GM23338 (cell line): Measurements from ENCODE around the gene TMEM50A. TPM values are rescaled to one million over a fixed set of nuclear protein-coding genes. Genes with fewer than 3 reads are reported as not detected.
"Not testable (repeated sequence)": the region's sequence is repeated elsewhere in the genome, so short reads cannot be mapped to it uniquely, and the experiment has no call there.

Experiments used
- ATAC-seq: fragments of 200-7000 bp; cut with Tn5 transposase; 3 replicates; pipeline ENCODE4 v1.9.1; 2020
- DNase-seq: peaks from one replicate; pipeline ENCODE4 v3.0.0-alpha.2; 2015; ENCODE audit warnings: low spot score
- H2AFZ ChIP-seq: fragments of 200-600 bp; sonication (generic); 2 replicates; pipeline ENCODE4 v1.8.0; 2016; ENCODE audit warnings: antibody characterized with exemption, mild to moderate bottlenecking, moderate library complexity
- H3F3A ChIP-seq: fragments of 200-600 bp; sonication (generic); replicated peaks from 2 replicates; pipeline ENCODE4 v1.8.0; 2017; ENCODE audit warnings: antibody characterized with exemption, mixed run types, low read depth
- H3K27ac ChIP-seq: fragments of 200-600 bp; sonication (generic); 2 replicates; pipeline ENCODE4 v1.6.1; 2016; ENCODE audit warnings: low read depth
- H3K27me3 ChIP-seq: fragments of 200-600 bp; sonication (generic); 2 replicates; pipeline ENCODE4 v1.8.0; 2016; ENCODE audit warnings: mild to moderate bottlenecking, mixed run types, moderate library complexity; ENCODE audit not compliant: insufficient read depth
- H3K36me3 ChIP-seq: fragments of 200-600 bp; sonication (generic); 2 replicates; pipeline ENCODE4 v1.8.0; 2016; ENCODE audit warnings: mild to moderate bottlenecking; ENCODE audit not compliant: insufficient read depth
- H3K4me1 ChIP-seq: fragments of 200-600 bp; sonication (generic); 2 replicates; pipeline ENCODE4 v1.8.0; 2016; ENCODE audit warnings: mild to moderate bottlenecking, moderate library complexity; ENCODE audit not compliant: insufficient read depth
- H3K4me2 ChIP-seq: fragments of 200-600 bp; sonication (generic); 2 replicates; pipeline ENCODE4 v1.7.1; 2017; ENCODE audit warnings: mixed run types
- H3K4me3 ChIP-seq: fragments of 200-600 bp; sonication (generic); 2 replicates; pipeline ENCODE4 v1.6.1; 2016; ENCODE audit warnings: mixed run types
- H3K79me2 ChIP-seq: fragments of 200-600 bp; sonication (generic); replicated peaks from 2 replicates; pipeline ENCODE4 v1.8.0; 2017; ENCODE audit warnings: mild to moderate bottlenecking; ENCODE audit not compliant: insufficient read depth
- H3K9me2 ChIP-seq: fragments of 200-600 bp; sonication (generic); 2 replicates; pipeline ENCODE4 v1.8.0; 2017; ENCODE audit not compliant: insufficient read depth
- H4K20me1 ChIP-seq: fragments of 200-600 bp; sonication (generic); replicated peaks from 2 replicates; pipeline ENCODE4 v1.8.0; 2017; ENCODE audit warnings: mild to moderate bottlenecking; ENCODE audit not compliant: insufficient read depth
- H3K27ac Mint-ChIP-seq: 2 replicates; pipeline ENCODE4 v1.8.0; 2020; ENCODE audit warnings: inconsistent platforms, mild to moderate bottlenecking, moderate library complexity, mixed read lengths
- H3K27me3 Mint-ChIP-seq: 3 replicates; pipeline ENCODE4 v1.8.0; 2022; ENCODE audit warnings: low read depth, mild to moderate bottlenecking, moderate library complexity, mixed read lengths, inconsistent platforms; ENCODE audit not compliant: insufficient read depth, poor library complexity
- H3K36me3 Mint-ChIP-seq: 3 replicates; pipeline ENCODE4 v1.8.0; 2021; ENCODE audit warnings: low read depth, mild to moderate bottlenecking, inconsistent platforms, moderate library complexity, mixed read lengths
- H3K4me1 Mint-ChIP-seq: 3 replicates; pipeline ENCODE4 v1.8.0; 2020; ENCODE audit warnings: mild to moderate bottlenecking, inconsistent platforms, mixed read lengths
- H3K4me3 Mint-ChIP-seq: 3 replicates; pipeline ENCODE4 v1.8.0; 2021; ENCODE audit warnings: moderate library complexity, mild to moderate bottlenecking, inconsistent platforms, mixed read lengths
- H3K9me3 Mint-ChIP-seq: 3 replicates; pipeline ENCODE4 v1.8.0; 2020; ENCODE audit warnings: moderate library complexity, mild to moderate bottlenecking, inconsistent platforms, mixed read lengths
- polyA plus RNA-seq: library from polyadenylated mRNA; unstranded; fragments of >200 nt; fragmentation: Nextera tagmentation; extraction: Ambion mirVana; gene quantifications from 2 replicates; pipeline ENCODE4 v1.2.1, GENCODE V29; 2016
- total RNA-seq: library from RNA; depleted of rRNA; stranded (reverse); fragments of >200 nt; shearing (Covaris generic); gene quantifications from 2 replicates; pipeline ENCODE4 v1.2.3, GENCODE V29; 2014

The TMEM50A gene
- total and polyA plus RNA-seq, 2 experiments from 2014 or later = 71.4 to 181 TPM

DNA sequence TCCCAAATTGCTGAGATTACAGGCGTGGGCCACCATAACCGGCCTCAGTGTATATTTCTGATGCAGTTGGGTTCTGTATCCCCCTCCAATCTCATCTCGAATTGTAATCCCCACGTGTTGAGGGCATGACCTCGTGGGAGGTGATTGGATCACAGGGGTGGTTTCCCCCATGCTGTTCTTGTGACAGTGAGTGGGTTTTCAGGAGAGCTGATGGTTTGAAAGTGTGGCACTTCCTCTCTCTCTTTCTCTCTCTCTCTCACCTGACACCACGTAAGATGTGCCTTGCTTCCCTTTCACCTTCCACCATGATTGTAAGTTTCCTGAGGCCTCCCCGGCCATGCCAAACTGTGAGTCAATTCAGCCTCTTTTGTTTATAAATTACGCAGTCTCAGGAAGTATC, 41.6 kb upstream of the TMEM50A start:
- H3K27ac Mint-ChIP-seq, H3K9me3 Mint-ChIP-seq, H3F3A ChIP-seq, H3K36me3 Mint-ChIP-seq, H3K4me1 Mint-ChIP-seq, H3K4me3 ChIP-seq, H2AFZ ChIP-seq, H3K4me1 ChIP-seq, H3K27ac ChIP-seq, H4K20me1 ChIP-seq, H3K79me2 ChIP-seq, H3K4me3 Mint-ChIP-seq, H3K4me2 ChIP-seq, H3K9me2 ChIP-seq, DNase-seq, ATAC-seq, H3K36me3 ChIP-seq, H3K27me3 ChIP-seq, H3K27me3 Mint-ChIP-seq: not testable (repeated sequence)

DNA sequence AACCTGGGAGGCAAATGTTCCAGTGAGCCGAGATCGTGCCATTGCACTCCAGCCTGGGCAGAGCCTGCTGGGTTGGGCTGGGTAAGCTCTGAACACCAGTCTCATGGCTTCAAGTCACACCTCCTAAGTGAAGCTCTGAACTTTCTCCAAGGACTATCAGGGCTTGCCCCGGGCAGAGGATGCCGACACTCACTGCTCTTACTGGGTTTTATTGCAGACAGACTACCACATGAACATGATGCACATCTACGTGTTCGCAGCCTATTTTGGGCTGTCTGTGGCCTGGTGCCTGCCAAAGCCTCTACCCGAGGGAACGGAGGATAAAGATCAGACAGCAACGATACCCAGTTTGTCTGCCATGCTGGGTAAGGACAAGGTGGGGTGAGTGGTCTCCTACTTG, 37.4 kb upstream of the TMEM50A start:
- not testable (repeated sequence) for H2AFZ ChIP-seq, H3K27me3 ChIP-seq, H4K20me1 ChIP-seq, H3K4me2 ChIP-seq, H3K27me3 Mint-ChIP-seq, H3K4me1 ChIP-seq, H3K4me1 Mint-ChIP-seq, H3K27ac ChIP-seq, H3K79me2 ChIP-seq, H3F3A ChIP-seq, H3K4me3 ChIP-seq, H3K36me3 ChIP-seq, H3K9me2 ChIP-seq, H3K27ac Mint-ChIP-seq, ATAC-seq, H3K36me3 Mint-ChIP-seq, H3K9me3 Mint-ChIP-seq, H3K4me3 Mint-ChIP-seq, DNase-seq

- not testable (repeated sequence) for H4K20me1 ChIP-seq, H3K4me2 ChIP-seq, H3F3A ChIP-seq, H3K4me1 ChIP-seq, H3K27me3 ChIP-seq, H3K4me3 Mint-ChIP-seq, H3K27ac ChIP-seq, H3K27me3 Mint-ChIP-seq, H3K9me3 Mint-ChIP-seq, ATAC-seq, DNase-seq, H3K4me3 ChIP-seq, H2AFZ ChIP-seq, H3K36me3 ChIP-seq, H3K27ac Mint-ChIP-seq, H3K9me2 ChIP-seq, H3K4me1 Mint-ChIP-seq, H3K79me2 ChIP-seq, H3K36me3 Mint-ChIP-seq
Measured at GRCh38 chr1:25302330-25302729, 35.8 kb upstream of the TMEM50A start.

DNA sequence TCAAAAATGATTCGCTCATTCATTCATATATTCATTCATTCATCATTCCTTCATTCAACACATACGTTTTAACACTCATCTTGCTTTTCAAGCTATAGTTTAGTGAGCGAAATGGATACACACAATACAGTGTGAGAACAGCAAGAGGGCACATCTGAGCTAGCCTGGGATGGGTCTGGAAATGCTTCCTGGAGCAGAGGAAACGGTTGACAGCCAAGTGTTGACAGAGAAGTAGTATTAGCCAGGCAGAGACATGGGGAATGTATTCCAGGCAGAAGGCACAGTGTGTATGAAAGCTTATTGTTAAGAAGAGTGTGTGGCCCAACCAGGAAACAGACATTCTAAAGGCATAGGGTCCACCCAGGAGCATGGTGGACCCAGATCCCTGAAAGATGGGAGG, 33.2 kb upstream of the TMEM50A start:
- not testable (repeated sequence) for H3K4me1 ChIP-seq, H3K4me3 ChIP-seq, ATAC-seq, H3K4me3 Mint-ChIP-seq, H4K20me1 ChIP-seq, H3K4me1 Mint-ChIP-seq, H3K27me3 Mint-ChIP-seq, H3K27me3 ChIP-seq, H3K9me2 ChIP-seq, H3K79me2 ChIP-seq, H3K27ac ChIP-seq, H2AFZ ChIP-seq, H3K4me2 ChIP-seq, DNase-seq, H3F3A ChIP-seq, H3K36me3 Mint-ChIP-seq, H3K9me3 Mint-ChIP-seq, H3K27ac Mint-ChIP-seq, H3K36me3 ChIP-seq

DNA sequence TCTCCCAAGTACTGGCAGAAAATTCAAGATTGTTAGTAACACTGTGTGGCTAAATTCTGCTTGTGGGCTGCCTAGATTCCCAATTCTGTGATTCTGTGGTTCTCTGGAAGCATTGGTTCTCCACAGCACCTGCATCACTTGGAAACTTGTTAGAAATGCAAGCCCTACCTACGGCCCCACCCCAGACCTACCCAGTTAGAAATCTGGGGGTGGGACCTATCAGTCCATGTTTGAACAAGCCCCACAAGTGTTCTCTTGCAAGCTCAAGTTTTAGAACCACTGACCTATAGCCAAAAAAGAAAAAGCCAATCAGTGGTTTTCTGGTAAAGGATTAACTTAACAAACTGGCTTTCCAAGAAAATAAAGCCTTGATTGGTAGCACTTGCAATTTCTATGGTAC, 30.0 kb upstream of the TMEM50A start:
- ATAC-seq, H3K4me3 Mint-ChIP-seq, DNase-seq, H3K36me3 Mint-ChIP-seq, H2AFZ ChIP-seq, H3K9me2 ChIP-seq, H3F3A ChIP-seq, H3K4me1 ChIP-seq, H3K4me2 ChIP-seq, H4K20me1 ChIP-seq, H3K27me3 Mint-ChIP-seq, H3K27me3 ChIP-seq, H3K27ac Mint-ChIP-seq, H3K4me3 ChIP-seq, H3K9me3 Mint-ChIP-seq, H3K36me3 ChIP-seq, H3K79me2 ChIP-seq, H3K4me1 Mint-ChIP-seq, H3K27ac ChIP-seq: not testable (repeated sequence)

- not testable (repeated sequence) for ATAC-seq, H3K4me2 ChIP-seq, H3K9me3 Mint-ChIP-seq, H3K4me1 Mint-ChIP-seq, H3K79me2 ChIP-seq, H3K36me3 ChIP-seq, H3K4me3 ChIP-seq, H3K4me3 Mint-ChIP-seq, H3K27me3 Mint-ChIP-seq, H3K27me3 ChIP-seq, H3K9me2 ChIP-seq, H4K20me1 ChIP-seq, H2AFZ ChIP-seq, H3K4me1 ChIP-seq, H3K27ac Mint-ChIP-seq, DNase-seq, H3F3A ChIP-seq, H3K27ac ChIP-seq, H3K36me3 Mint-ChIP-seq
Measured at GRCh38 chr1:25309085-25309484, 29.0 kb upstream of the TMEM50A start.

GRCh38 chr1:25309486-25309885, 28.6 kb upstream of the TMEM50A start:
- not testable (repeated sequence) for H3K4me2 ChIP-seq, H3K27ac Mint-ChIP-seq, H3K36me3 Mint-ChIP-seq, H3K79me2 ChIP-seq, H4K20me1 ChIP-seq, H2AFZ ChIP-seq, H3K36me3 ChIP-seq, H3K27me3 ChIP-seq, H3K4me3 ChIP-seq, H3K4me3 Mint-ChIP-seq, ATAC-seq, H3F3A ChIP-seq, H3K9me3 Mint-ChIP-seq, H3K27me3 Mint-ChIP-seq, H3K9me2 ChIP-seq, H3K4me1 Mint-ChIP-seq, H3K4me1 ChIP-seq, H3K27ac ChIP-seq, DNase-seq
